Peyer's patch (tissue), 4 donors: Measurements from ENCODE around the gene ZNF496. TPM values are rescaled to one million over a fixed set of nuclear protein-coding genes. Genes with fewer than 3 reads are reported as not detected.
"Not testable (repeated sequence)": the region's sequence is repeated elsewhere in the genome, so short reads cannot be mapped to it uniquely, and the experiment has no call there.

Experiments
- DNase-seq, 3 donors: peaks; one replicate each; pipeline ENCODE4 v3.0.0-alpha.2; 2017 to 2019
- H3K27ac ChIP-seq, 4 donors: fragments of 200-600 bp; sonication (generic); one replicate each; pipeline ENCODE4 v1.5.1; 2016 to 2019
- H3K27me3 ChIP-seq, 2 donors: fragments of 200-600 bp; sonication (generic); one replicate each; pipeline ENCODE4 v1.5.1; 2019
- H3K36me3 ChIP-seq, 3 donors: fragments of 200-600 bp; sonication (generic); one replicate each; pipeline ENCODE4 v1.5.1; 2016 to 2019
- H3K4me1 ChIP-seq, 4 donors: fragments of 200-600 bp; sonication (generic); one replicate each; pipeline ENCODE4 v1.5.1; 2016 to 2019
- H3K4me3 ChIP-seq, 4 donors: fragments of 200-600 bp; sonication (generic); 1 replicate in 3 of 4; 2 replicates in 1 of 4; pipeline ENCODE4 v1.5.1; 2016 to 2019; ENCODE audit warnings: mild to moderate bottlenecking in 1 of 4
- H3K9me3 ChIP-seq, 4 donors: fragments of 200-600 bp; sonication (generic); one replicate each; pipeline ENCODE4 v1.5.1; 2016 to 2019; ENCODE audit warnings: mild to moderate bottlenecking in 1 of 4
- POLR2A ChIP-seq, 2 donors: fragments of 450-650 bp; IDR thresholded peaks; one replicate each; pipeline ENCODE4 v1.5.1; 2017; ENCODE audit warnings: antibody characterized with exemption in 2 of 2, mild to moderate bottlenecking in 2 of 2, moderate library complexity in 2 of 2
- total RNA-seq, 4 donors: library from RNA; depleted of rRNA; stranded (reverse); fragments of >200 nt; gene quantifications; one replicate each; pipeline ENCODE4 v1.1.0, GENCODE V29; 2016
- TF ChIP-seq, protein P1 (sequence below), 6 experiments: fragments of 450-650 bp in 4 of 6; fragments of 200-600 bp in 2 of 6; sonication (generic) in 1 of 6; IDR thresholded peaks; one replicate each; pipeline ENCODE4 v1.5.1; 2017 to 2019; ENCODE audit warnings: antibody characterized with exemption in 6 of 6, mild to moderate bottlenecking in 3 of 6, moderate library complexity in 1 of 6

The ZNF496 gene
- total RNA-seq, 4 donors from 2014 or later, result 8.2 to 31.4 (median 23.5) TPM

DNA sequence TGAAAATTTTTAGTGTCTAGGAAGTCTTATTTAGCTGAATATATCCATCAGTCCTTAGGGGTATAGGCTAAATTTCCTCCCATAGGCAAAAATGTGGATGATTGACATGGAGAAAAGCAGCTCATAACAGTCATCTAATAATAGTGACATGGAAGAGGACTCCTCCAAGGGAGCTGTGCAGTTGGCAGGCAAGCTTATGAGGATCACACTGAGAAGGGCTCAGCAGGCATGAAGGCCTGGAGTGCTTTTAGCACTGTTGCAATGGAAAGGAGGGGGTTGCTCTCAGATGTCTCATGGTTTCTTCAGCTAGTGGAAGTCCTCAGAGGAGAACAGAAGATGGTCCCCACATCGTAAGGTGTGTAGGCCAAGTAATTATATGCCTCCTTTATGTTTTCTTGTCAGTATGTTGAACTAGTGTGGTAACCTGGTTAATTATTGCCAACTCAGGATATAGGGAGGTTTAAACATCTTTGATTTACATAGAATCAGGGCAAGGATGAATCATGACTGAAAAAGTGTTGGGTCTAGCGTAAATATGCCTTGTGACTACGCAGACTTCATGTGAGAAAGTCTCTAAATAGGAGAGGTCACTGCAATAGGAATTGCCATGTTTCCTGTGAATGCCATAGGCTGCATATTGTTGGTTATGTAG, 56.9 kb downstream of the ZNF496 start:
- Histone ChIP-seq H3K36me3 (no peaks in the 10 kb centered on the region), H3K9me3 (peaks cover 0 to 4% (median 0%) of the 10 kb centered on the region in 4 donors), H3K27ac (no peak overlapping the region)

DNA sequence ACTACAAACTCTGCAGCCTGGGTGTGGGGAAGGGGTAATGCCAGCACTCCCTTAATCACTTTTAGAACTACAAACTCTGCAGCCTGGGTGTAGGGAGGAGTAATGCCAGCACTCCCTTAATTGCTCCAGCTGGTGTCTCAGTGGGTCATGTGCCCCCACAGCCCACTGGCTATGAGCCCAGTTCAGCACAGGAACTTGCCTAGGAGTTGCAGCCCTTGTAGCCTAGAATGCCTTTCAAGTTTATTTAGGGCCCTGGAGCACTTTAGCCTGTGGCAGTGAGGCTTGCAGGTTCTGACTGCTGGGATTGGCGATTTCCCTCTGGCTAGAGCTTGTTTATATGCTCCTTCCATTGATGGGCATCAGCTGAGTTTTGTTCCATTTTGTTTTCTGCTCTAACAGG, 58.7 kb downstream of the ZNF496 start:
- H3K36me3 ChIP-seq, result no peaks in the 10 kb centered on the region
- no peak overlapping the region for H3K27ac ChIP-seq
- no peak overlapping the region for H3K4me3 ChIP-seq
- peaks cover 0 to 4% (median 0%) of the 10 kb centered on the region in 4 donors for H3K9me3 ChIP-seq
- no peaks in the 10 kb centered on the region for H3K4me1 ChIP-seq
- DNase-seq, result no peak
- no peaks in the 10 kb centered on the region for H3K27me3 ChIP-seq
- TF ChIP-seq POLR2A (IDR thresholded peaks at IDR 0.05), result no peak
- TF ChIP-seq, protein P1, sequence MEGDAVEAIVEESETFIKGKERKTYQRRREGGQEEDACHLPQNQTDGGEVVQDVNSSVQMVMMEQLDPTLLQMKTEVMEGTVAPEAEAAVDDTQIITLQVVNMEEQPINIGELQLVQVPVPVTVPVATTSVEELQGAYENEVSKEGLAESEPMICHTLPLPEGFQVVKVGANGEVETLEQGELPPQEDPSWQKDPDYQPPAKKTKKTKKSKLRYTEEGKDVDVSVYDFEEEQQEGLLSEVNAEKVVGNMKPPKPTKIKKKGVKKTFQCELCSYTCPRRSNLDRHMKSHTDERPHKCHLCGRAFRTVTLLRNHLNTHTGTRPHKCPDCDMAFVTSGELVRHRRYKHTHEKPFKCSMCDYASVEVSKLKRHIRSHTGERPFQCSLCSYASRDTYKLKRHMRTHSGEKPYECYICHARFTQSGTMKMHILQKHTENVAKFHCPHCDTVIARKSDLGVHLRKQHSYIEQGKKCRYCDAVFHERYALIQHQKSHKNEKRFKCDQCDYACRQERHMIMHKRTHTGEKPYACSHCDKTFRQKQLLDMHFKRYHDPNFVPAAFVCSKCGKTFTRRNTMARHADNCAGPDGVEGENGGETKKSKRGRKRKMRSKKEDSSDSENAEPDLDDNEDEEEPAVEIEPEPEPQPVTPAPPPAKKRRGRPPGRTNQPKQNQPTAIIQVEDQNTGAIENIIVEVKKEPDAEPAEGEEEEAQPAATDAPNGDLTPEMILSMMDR (IDR thresholded peaks at IDR 0.05), result no peak

More for the DNA sequence above, 56.9 kb downstream of the ZNF496 start:
- no peaks in the 10 kb centered on the region for H3K27me3 ChIP-seq
- TF ChIP-seq POLR2A (IDR thresholded peaks at IDR 0.05), result no peak
- TF ChIP-seq, protein P1 (IDR thresholded peaks at IDR 0.05), result no peak
- no peak for DNase-seq
- no peaks in the 10 kb centered on the region for H3K4me1 ChIP-seq
- H3K4me3 ChIP-seq, result no peak overlapping the region

DNA sequence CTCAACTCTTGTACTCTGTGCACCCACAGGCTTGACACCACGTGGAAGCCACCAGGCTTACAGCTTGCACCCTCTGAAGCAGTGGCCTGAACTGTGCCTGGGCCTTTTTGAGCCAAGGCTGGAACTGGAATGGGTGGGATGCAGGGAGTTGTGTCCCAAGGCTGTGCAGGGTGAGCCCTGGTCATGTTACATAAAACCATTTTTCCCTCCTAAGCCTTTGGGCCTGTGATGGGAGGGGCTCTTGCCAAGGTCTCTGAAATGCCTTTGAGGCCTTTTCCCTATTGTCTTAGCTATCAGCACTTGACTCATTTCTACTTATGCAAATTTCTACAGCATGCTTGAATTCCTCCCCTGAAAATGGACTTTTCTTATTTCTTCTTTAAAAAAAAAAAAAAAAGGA, 61.7 kb downstream of the ZNF496 start:
- Histone ChIP-seq H3K36me3 (no peaks in the 10 kb centered on the region), H3K27ac (no peak overlapping the region), H3K27me3 (no peaks in the 10 kb centered on the region), H3K4me1 (no peaks in the 10 kb centered on the region), H3K9me3 (peaks cover 0 to 4% (median 0%) of the 10 kb centered on the region in 4 donors), H3K4me3 (no peak overlapping the region)
- TF ChIP-seq, protein P1 (IDR thresholded peaks at IDR 0.05), result no peak
- no peak for TF ChIP-seq POLR2A (IDR thresholded peaks at IDR 0.05)
- DNase-seq, result no peak

DNA sequence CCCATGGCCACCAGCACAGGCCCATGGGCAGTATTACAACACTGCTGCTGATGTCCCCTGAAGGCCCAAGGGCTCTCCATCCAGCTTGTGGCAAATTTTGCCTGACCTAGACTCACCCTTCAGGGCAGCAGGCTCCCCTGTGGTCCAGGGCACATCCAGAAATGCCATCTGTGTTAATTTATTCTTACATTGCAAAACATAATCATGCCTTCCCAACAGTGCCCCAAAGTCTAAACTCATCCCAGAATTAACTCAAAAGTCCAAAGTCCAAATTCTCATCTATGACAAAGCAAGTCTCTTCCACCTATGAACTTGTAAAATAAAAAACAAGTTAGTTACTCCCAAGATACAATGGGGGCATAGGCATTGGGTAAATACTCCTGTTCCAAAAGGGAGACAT, 62.5 kb downstream of the ZNF496 start:
- H3K4me3 ChIP-seq, result no peak overlapping the region
- TF ChIP-seq POLR2A (IDR thresholded peaks at IDR 0.05), result no peak
- H3K4me1 ChIP-seq, result no peaks in the 10 kb centered on the region
- DNase-seq, result no peak
- H3K27ac ChIP-seq, result no peak overlapping the region
- peaks cover 0 to 4% (median 0%) of the 10 kb centered on the region in 4 donors for H3K9me3 ChIP-seq
- no peaks in the 10 kb centered on the region for H3K27me3 ChIP-seq
- H3K36me3 ChIP-seq, result no peaks in the 10 kb centered on the region

DNA sequence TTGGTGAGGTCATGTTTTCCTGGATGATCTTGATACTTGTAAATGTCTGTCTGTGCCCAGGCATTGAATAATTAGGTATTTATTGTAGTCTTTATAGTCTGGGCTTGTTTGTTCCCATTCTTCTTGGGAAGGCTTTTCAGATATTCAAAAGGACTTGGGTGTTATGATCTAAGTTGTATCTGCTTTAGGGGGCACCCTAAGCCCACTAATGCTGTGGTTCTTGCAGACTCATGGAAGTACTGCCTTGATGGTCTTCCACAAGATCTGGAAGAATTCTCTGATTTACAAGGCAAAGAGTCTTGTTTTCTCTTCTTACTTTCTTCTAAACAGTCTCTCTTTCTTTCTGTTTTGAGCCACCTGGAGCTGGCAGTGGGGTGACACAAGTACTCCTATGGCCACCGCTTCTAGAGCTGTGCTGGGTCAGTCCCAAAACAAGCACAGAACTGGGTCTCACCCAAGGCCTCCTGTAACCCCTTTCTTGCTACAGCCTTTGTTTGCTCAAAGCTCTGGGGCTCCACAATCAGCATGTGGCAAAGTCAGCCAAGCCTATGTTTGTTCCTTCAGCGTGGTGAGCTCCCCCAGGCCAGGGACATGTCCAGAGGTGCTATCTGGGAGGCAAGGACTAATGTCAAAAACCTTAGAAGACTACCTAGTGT, 63.1 kb downstream of the ZNF496 start:
- DNase-seq, result no peak
- H3K9me3 ChIP-seq, result peaks cover 0 to 4% (median 0%) of the 10 kb centered on the region in 4 donors
- H3K27ac ChIP-seq, result no peak overlapping the region
- H3K4me1 ChIP-seq, result no peaks in the 10 kb centered on the region
- no peak overlapping the region for H3K4me3 ChIP-seq
- no peak for TF ChIP-seq POLR2A (IDR thresholded peaks at IDR 0.05)
- TF ChIP-seq, protein P1 (IDR thresholded peaks at IDR 0.05), result no peak
- H3K27me3 ChIP-seq, result no peaks in the 10 kb centered on the region
- no peaks in the 10 kb centered on the region for H3K36me3 ChIP-seq

DNA sequence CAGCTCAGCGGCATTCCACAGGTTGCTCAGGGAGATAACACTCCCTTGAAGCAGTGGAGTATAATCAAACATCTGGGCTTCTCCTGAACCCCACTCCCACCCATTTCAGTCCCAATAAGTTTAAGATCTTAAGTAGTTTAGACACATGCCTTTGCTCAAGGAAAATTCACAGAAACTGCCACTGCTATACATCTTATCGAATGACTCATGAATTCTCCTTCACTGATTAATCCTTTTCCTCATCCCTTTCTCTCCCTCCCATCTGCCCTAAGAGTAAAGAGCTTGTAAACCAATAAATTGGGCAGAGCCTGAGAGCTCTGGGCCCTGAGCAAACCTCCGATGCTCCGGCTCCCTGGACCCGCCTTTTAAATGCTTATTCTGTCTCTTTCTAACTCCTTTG, 65.6 kb downstream of the ZNF496 start:
- DNase-seq, result no peak
- TF ChIP-seq, protein P1 (IDR thresholded peaks at IDR 0.05), result no peak
- TF ChIP-seq POLR2A (IDR thresholded peaks at IDR 0.05), result no peak
- Histone ChIP-seq H3K27ac (no peak overlapping the region), H3K9me3 (no peaks in the 10 kb centered on the region), H3K27me3 (no peaks in the 10 kb centered on the region), H3K4me3 (no peak overlapping the region), H3K36me3 (no peaks in the 10 kb centered on the region), H3K4me1 (no peaks in the 10 kb centered on the region)

DNA sequence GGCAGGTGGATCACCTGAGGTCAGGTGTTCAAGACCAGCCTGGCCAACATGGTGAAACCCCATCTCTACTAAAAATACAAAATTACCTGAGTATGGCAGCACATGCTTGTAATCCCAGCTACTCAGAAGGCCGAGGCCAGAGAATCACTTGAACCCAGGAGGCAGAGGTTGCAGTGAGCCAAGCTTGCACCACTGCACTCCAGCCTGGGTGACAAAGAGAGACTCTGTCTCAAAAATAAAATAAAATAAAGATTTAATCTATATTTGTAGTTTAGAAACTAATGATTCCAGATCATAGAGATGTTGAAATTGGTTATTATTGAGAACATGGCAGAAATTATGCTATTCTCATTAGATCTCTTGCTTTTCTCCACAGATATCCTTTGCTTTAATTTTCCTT, 75.9 kb downstream of the ZNF496 start, which contains the start of gene VN1R5:
TSS of gene VN1R5 (plus strand) at position 301 of the 400 bp plus-strand sequence.
- not testable (repeated sequence) for H3K4me1 ChIP-seq, DNase-seq, H3K36me3 ChIP-seq, H3K27me3 ChIP-seq, H3K4me3 ChIP-seq, H3K27ac ChIP-seq, H3K9me3 ChIP-seq
